DND-41 (cell line): ENCODE data around the gene SEMA5A.

Experiments used
- ATAC-seq: fragments of 200-7000 bp; cut with Tn5 transposase; 3 replicates; pipeline ENCODE4 v1.9.1; 2021; ENCODE audit warnings: low read depth; ENCODE audit not compliant: insufficient read depth
- DNase-seq: peaks from one replicate; pipeline ENCODE4 v3.0.0-alpha.2; 2020
- H2AFZ ChIP-seq: 2 replicates; pipeline ENCODE4 v1.6.0; 2012; ENCODE audit warnings: low read depth, low read length
- H3K27ac ChIP-seq: 2 replicates; pipeline ENCODE4 v1.5.1; 2012; ENCODE audit warnings: low read length, inconsistent platforms
- H3K27me3 ChIP-seq: fragments of 200-600 bp; sonication (generic); 2 replicates; pipeline ENCODE4 v1.6.0; 2012; ENCODE audit warnings: low read length, mild to moderate bottlenecking, inconsistent platforms; ENCODE audit not compliant: insufficient read depth, poor library complexity
- H3K36me3 ChIP-seq: 2 replicates; pipeline ENCODE4 v1.5.1; 2012; ENCODE audit warnings: low read length, inconsistent platforms; ENCODE audit not compliant: insufficient read depth
- H3K4me1 ChIP-seq: 2 replicates; pipeline ENCODE4 v1.5.1; 2012; ENCODE audit warnings: mild to moderate bottlenecking, low read length; ENCODE audit not compliant: insufficient read depth
- H3K4me2 ChIP-seq: 2 replicates; pipeline ENCODE4 v1.6.0; 2012; ENCODE audit warnings: mild to moderate bottlenecking, moderate library complexity, low read length, inconsistent platforms; ENCODE audit not compliant: insufficient read depth
- H3K4me3 ChIP-seq, 2 experiments: fragments of 200-600 bp in 1 of 2; shearing (Covaris generic) in 1 of 2; 2 replicates each; pipeline ENCODE4 v1.5.1; 2012 to 2016; ENCODE audit warnings: inconsistent platforms in 2 of 2, low read length in 2 of 2, mild to moderate bottlenecking in 2 of 2, low read depth in 1 of 2, moderate library complexity in 1 of 2
- H3K79me2 ChIP-seq: 2 replicates; pipeline ENCODE4 v1.6.0; 2012; ENCODE audit warnings: low read length, inconsistent platforms; ENCODE audit not compliant: insufficient read depth
- H3K9ac ChIP-seq: 2 replicates; pipeline ENCODE4 v1.6.0; 2012; ENCODE audit warnings: low read depth, mild to moderate bottlenecking, inconsistent platforms, low read length, moderate library complexity
- H3K9me3 ChIP-seq: 2 replicates; pipeline ENCODE4 v1.5.1; 2012; ENCODE audit warnings: low read length, moderate library complexity, mild to moderate bottlenecking, inconsistent platforms; ENCODE audit not compliant: insufficient read depth, severe bottlenecking
- H4K20me1 ChIP-seq: 2 replicates; pipeline ENCODE4 v1.6.0; 2012; ENCODE audit warnings: low read length; ENCODE audit not compliant: insufficient read depth
- CTCF ChIP-seq: IDR thresholded peaks from 2 replicates; pipeline ENCODE4 v1.5.1; 2012; ENCODE audit warnings: borderline replicate concordance, low read length, moderate library complexity, mild to moderate bottlenecking; ENCODE audit not compliant: poor library complexity, severe bottlenecking; ENCODE audit errors: extremely low read depth
- EZH2 ChIP-seq: IDR thresholded peaks from 3 replicates; pipeline ENCODE4 v1.6.1; 2012; ENCODE audit warnings: borderline replicate concordance, low read depth, mild to moderate bottlenecking, moderate library complexity, low read length, inconsistent platforms; ENCODE audit not compliant: severe bottlenecking

The SEMA5A gene

GRCh38 chr5:9564752-9565151, 18.9 kb upstream of the SEMA5A start:
- Histone ChIP-seq H3K36me3 (no peaks in the 10 kb centered on the region), H3K9me3 (no peaks in the 10 kb centered on the region), H3K27ac (no peak overlapping the region), H3K4me3 (no peak overlapping the region), H2AFZ (no peak overlapping the region), H3K4me1 (no peaks in the 10 kb centered on the region), H3K9ac (no peak overlapping the region), H3K79me2 (no peaks in the 10 kb centered on the region), H3K4me2 (no peak overlapping the region), H3K27me3 (no peaks in the 10 kb centered on the region), H4K20me1 (no peaks in the 10 kb centered on the region)
- TF ChIP-seq EZH2 (no peak), CTCF (no peak)
- no peak for DNase-seq
- ATAC-seq = no peak

GRCh38 chr5:9562141-9562540, 16.3 kb upstream of the SEMA5A start:
- H3K9me3 ChIP-seq = no peaks in the 10 kb centered on the region
- no peaks in the 10 kb centered on the region for H3K79me2 ChIP-seq
- no peak overlapping the region for H3K4me3 ChIP-seq
- DNase-seq (no peak), ATAC-seq (no peak)
- no peak for TF ChIP-seq CTCF
- no peak for TF ChIP-seq EZH2
- H3K27ac ChIP-seq = no peak overlapping the region
- H2AFZ ChIP-seq = no peak overlapping the region
- no peak overlapping the region for H3K9ac ChIP-seq
- no peaks in the 10 kb centered on the region for H4K20me1 ChIP-seq
- H3K4me1 ChIP-seq = no peaks in the 10 kb centered on the region
- no peaks in the 10 kb centered on the region for H3K27me3 ChIP-seq
- H3K4me2 ChIP-seq = no peak overlapping the region
- no peaks in the 10 kb centered on the region for H3K36me3 ChIP-seq

- Histone ChIP-seq H4K20me1 (no peaks in the 10 kb centered on the region), H3K27me3 (no peaks in the 10 kb centered on the region), H3K27ac (no peak overlapping the region), H3K4me3 (no peak overlapping the region), H2AFZ (no peak overlapping the region), H3K4me2 (no peak overlapping the region), H3K4me1 (no peaks in the 10 kb centered on the region), H3K9ac (no peak overlapping the region), H3K36me3 (no peaks in the 10 kb centered on the region), H3K9me3 (no peaks in the 10 kb centered on the region), H3K79me2 (no peaks in the 10 kb centered on the region)
- DNase-seq (no peak), ATAC-seq (no peak)
- TF ChIP-seq CTCF (no peak), EZH2 (no peak)
Measured at GRCh38 chr5:9559965-9560364, 14.1 kb upstream of the SEMA5A start.
